GM19463 (cell line): ENCODE data around the gene CDH4.

Experiments used
- ATAC-seq: cut with Tn5 transposase; IDR thresholded peaks from one replicate; pipeline ENCODE4 v1.9.1; 2021; ENCODE audit warnings: mild to moderate bottlenecking, moderate library complexity; ENCODE audit not compliant: unreplicated experiment

Gene CDH4

GRCh38 chr20:61434341-61434781 lies 182.3 kb downstream of the CDH4 start:
- no peak for ATAC-seq

DNA sequence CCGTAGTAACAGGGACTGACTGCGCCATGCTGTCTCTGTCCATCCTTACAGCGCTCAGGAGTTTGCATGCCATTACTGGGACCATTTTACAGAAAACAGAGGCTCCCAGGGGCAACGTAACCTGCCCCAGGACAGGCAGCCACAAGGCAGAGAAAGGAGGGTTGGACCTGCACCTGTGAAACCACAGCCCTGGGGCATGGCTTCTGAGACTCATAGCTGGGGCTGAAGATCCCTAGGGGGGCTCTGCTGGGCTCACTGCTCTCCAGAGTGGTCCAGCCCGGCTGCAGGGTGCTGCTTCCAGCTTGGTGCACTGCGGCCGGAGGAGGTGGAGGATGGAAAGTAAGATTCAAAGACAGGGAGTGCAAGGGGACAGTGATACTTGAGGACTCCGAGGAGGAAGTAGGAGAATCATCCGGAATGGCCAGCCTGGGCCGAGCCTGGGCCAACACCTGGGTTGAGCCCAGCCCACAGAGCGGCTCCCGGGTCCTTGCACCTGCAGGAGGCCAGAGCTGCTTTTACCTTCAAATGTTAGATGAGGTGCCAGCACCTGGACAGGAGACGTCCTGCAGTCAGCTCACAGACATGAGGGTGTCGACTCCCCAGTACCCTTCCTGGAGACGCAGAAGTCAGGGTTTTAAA lies 183.2 kb downstream of the CDH4 start:
- no peak for ATAC-seq

DNA sequence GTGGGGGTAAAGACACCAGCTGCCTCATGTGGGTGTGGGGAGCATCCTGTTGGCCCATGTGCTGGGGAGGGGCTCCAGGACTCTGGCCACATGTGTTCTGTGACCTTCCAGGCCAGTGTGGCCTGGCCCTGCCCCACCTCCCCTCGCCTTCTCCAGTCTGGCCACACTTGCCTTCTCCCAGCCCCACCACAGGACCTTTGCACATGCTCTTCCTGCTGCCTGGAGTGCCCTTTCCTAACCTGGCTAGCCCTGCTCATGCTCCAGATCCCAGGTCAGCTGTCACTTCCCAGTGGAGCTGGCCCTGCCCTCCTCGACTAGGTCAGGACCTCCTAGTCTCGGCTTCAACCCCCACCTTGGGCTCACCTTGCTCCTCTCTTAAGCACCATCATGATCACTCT lies 183.8 kb downstream of the CDH4 start:
- ATAC-seq, result no peak

- ATAC-seq, result no peak
Observed at GRCh38 chr20:61436283-61436666, 184.2 kb downstream of the CDH4 start.

GRCh38 chr20:61436667-61437279 lies 184.7 kb downstream of the CDH4 start:
- ATAC-seq, result no peak

- no peak for ATAC-seq
Observed at GRCh38 chr20:61437280-61438206, 185.5 kb downstream of the CDH4 start.

- no peak for ATAC-seq
Observed at GRCh38 chr20:61438285-61438684, 186.2 kb downstream of the CDH4 start.

GRCh38 chr20:61439251-61439650 lies 187.2 kb downstream of the CDH4 start:
- ATAC-seq, result no peak

GRCh38 chr20:61440548-61441055 lies 188.5 kb downstream of the CDH4 start:
- no peak for ATAC-seq

DNA sequence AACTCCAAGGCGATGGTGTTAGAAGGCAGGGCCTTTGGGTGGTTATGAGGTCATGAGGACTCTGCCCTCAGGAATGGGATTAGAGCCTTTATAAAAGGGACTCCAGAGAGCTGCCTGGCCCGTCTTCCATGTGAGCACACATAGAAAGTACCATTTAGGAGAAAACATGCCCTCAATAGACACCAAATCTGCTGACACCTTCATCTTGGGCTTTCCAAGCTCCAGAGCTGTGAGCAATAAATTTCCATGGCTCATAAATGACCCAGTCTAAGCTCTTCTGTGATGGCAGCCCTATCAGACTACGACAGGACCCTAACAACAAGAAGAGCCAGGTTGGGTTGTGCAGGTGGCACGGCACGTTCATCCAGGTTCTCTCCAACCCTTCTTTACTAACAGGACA lies 189.5 kb downstream of the CDH4 start:
- ATAC-seq, result no peak

GRCh38 chr20:61442075-61442670 lies 190.1 kb downstream of the CDH4 start:
- ATAC-seq, result no peak

- no peak for ATAC-seq
Observed at GRCh38 chr20:61442718-61443117, 190.7 kb downstream of the CDH4 start.

DNA sequence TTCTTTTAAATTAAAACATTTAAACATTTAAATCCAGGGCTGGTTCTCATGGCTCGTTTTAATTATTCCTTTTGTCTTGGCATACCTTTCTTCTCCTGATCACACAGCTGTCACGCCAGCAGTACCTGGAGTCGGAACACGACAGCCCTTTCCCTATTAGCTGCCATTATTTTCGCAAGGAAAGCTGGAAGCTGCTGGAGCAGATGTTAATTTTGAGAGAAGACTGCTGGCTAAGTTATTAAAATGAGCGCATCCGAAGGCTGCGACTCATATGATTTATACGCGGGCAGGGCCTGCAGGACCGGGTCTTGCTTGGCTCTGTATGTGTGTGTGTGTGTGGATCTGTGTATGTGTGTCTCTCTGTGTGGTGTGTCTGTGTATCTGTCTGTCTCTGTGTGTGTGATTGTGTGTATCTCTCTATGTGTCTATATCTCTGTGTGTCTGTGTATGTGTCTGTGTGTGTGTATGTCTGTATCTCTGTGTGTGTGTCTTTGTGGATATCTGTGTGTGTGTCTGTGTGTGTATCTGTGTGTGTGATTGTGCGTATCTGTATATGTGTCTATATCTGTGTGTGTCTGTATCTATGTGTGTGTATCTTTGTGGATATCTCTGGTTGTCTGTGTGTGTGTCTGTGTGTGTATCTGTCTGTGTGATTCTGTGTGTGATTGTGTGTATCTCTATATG lies 191.5 kb downstream of the CDH4 start:
- no peak for ATAC-seq

DNA sequence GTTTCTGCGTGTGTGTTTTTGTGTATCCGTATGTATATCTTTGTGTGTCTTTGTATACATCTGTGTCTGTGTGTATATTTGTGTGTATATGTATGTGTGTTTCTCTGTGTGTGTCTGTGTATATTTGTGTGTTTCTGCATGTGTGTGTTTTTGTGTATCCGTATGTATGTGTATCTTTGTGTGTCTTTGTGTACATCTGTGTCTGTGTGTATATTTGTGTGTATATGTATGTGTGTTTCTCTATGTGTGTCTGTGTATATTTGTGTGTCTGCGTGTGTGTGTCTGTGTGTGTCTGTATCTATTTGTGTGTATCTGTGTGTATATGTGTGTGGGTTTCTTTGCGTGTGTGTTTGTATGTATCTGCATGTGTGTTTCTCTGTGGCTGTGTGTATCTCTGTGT lies 192.6 kb downstream of the CDH4 start:
- ATAC-seq, result no peak

- ATAC-seq, result no peak
Observed at GRCh38 chr20:61445138-61445537, 193.1 kb downstream of the CDH4 start.

DNA sequence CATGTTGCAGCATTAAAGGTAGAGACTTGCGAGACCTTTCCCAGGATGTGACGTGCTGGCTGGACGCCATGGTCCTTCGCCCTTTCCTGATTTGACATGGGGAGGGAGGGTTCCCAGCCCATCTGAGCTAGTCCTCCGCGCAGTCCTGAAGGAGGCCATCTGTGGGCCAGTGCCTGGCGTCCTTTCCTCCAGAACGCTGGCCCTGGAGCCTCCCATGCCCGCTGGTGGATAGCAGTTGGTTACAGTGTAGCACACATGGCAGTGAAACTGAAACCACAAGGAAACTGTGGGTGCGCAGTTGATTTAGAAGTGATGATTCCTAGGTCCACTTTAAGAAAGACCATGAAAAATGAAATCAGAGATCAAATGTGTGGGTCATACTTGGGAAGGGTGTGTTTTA lies 193.7 kb downstream of the CDH4 start:
- no peak for ATAC-seq

- ATAC-seq, result no peak
Observed at GRCh38 chr20:61447952-61448351, 195.9 kb downstream of the CDH4 start.

DNA sequence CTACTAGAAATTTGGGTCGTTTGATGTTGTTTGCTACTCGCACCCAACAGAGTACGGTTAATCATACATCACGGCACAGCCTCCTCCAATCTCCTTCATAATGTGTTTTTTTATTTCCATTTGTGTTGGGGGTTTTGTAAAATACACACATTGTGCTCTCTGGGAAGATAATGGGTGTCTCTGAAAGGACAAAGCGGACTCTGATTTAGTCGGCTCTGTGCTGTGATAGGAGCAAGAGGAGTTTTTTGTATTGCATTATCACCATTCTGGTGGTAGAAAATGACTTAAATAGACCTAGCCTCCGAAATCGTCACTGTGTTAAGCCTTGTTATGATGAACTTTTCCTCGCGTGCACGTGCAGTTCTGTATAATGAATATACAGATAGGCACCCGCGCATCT lies 196.3 kb downstream of the CDH4 start:
- no peak for ATAC-seq

DNA sequence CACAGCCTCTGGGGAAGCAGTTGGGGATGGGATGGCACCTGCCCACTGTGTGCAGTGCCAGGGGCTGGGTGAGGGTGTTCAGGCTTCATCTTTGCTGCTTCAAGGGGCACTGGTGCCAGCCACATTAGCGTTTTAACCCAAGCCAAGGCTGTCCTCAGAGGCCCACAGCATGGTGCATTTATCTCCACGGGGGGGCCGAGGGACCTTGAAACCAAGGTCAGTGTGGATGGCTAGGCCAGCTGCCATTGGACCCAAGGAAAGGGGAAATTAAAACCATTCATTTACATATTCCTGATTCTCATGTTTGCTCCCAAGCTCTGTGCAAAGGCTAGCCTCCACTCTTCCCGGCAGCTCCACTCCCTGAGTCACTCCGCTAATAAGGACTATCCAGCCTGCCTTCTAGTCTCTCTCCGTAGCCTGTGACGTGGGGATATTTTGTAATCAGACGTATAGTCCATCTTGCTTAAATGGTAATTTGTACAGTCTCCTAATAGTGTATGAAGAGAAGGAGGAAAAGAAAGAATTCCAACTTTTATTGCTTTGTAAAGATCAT lies 197.1 kb downstream of the CDH4 start:
- no peak for ATAC-seq

GRCh38 chr20:61449916-61450315 lies 197.9 kb downstream of the CDH4 start:
- ATAC-seq, result no peak
